Mucosa of descending colon (tissue), 3 donors: ENCODE measurements around the gene MYH14. TPM values are rescaled to one million over a fixed set of nuclear protein-coding genes. Genes with fewer than 3 reads are reported as not detected.
A peak's percentile ranks its signal among the peaks of the same experiment; 100 is the strongest.

Experiments
- ATAC-seq: fragments of 200-7000 bp; cut with Tn5 transposase; one replicate; pipeline ENCODE4 v1.9.1; 2020; ENCODE audit warnings: mild to moderate bottlenecking, moderate library complexity
- DNase-seq, 3 donors: peaks; one replicate each; pipeline ENCODE4 v3.0.0-alpha.2; 2020
- H3K36me3 ChIP-seq: fragments of 200-600 bp; one replicate; pipeline ENCODE4 v1.8.0; 2021; ENCODE audit warnings: low read depth, mild to moderate bottlenecking
- H3K4me1 ChIP-seq: fragments of 200-600 bp; one replicate; pipeline ENCODE4 v1.8.0; 2021; ENCODE audit warnings: low read depth, mild to moderate bottlenecking
- H3K4me3 ChIP-seq: fragments of 200-600 bp; one replicate; pipeline ENCODE4 v1.8.0; 2021; ENCODE audit warnings: mild to moderate bottlenecking
- H3K9me3 ChIP-seq: fragments of 200-600 bp; one replicate; pipeline ENCODE4 v1.8.0; 2021; ENCODE audit warnings: mild to moderate bottlenecking
- CTCF ChIP-seq: fragments of 200-600 bp; IDR thresholded peaks from one replicate; pipeline ENCODE4 v1.8.0; 2022; ENCODE audit warnings: antibody characterized with exemption, mild to moderate bottlenecking
- intact Hi-C, 2 donors: fragments of 100-400 bp; cut with DNase I in 1 of 2; cut with micrococcal nuclease in 1 of 2; formaldehyde crosslinking; loops; one replicate each; pipeline versions ENCODE4 v1.11.0 to v1.11.1; 2022; cut with DNase I, micrococcal nuclease
- long read RNA-seq, 2 donors: library from polyadenylated mRNA; unstranded; transcript quantifications; one replicate each; pipeline ENCODE4 v2.0.0, GENCODE V29; 2019 to 2021
- total RNA-seq, 3 donors: library from RNA; stranded (reverse); fragmentation: NEBNext Ultra II Directional in 2 of 3; extraction: Animal tissue kit (Norgen Biotek cat#: 25700) in 2 of 3; gene quantifications; one replicate each; pipeline versions ENCODE4 v1.2.1 to v1.2.4, GENCODE V29; 2021 to 2023
- donor health status: DM: no; HTN: no; CAD: no; lungs with moderate emphysema.
- donor health status: DM: no; HTN: no; CAD: no.
- donor health status: DM: no; HTN: yes; CAD: no.

Gene MYH14
- 100 to 1,000 TPM; 268 to 606 (median 586) TPM for total RNA-seq
- long read RNA-seq, donor 1, full-length matches to known transcripts: 35 of 226 reads
- long read RNA-seq, donor 1, partial matches to known transcripts: 169 of 226 reads
- long read RNA-seq, donor 1, other reads (novel, unspliced or antisense): 22 of 226 reads
- long read RNA-seq, donor 2, transcript MYH14-207 (1 exons, 2,225 nt): major isoform, 5 of 37 reads
- long read RNA-seq, donor 2, partial matches to known transcripts: 23 of 37 reads
- long read RNA-seq, donor 2, other reads (novel, unspliced or antisense): 9 of 37 reads

- Histone ChIP-seq H3K4me1 (peaks cover 23% of the 10 kb centered on the region), H3K4me3 (peak within 1 kb of the TSS; percentile 22), H3K9me3 (no peaks in the 10 kb centered on the region), H3K36me3 (no peaks in the 10 kb centered on the region)
- intact Hi-C loops: no loop called here
- DNase-seq (peak; percentile 90 to 96 (median 92)), ATAC-seq (peak; percentile 71)
- no peak for TF ChIP-seq CTCF
These were observed at the start of gene MYH14 for GRCh38 chr19:50203281-50204080. TSS of gene MYH14 (plus strand) at chr19:50203622. CDS start at chr19:50210366, 6,744 bp downstream.

- Histone ChIP-seq H3K9me3 (peaks cover 4% of the 10 kb centered on the region), H3K4me3 (no peak overlapping the region), H3K36me3 (no peaks in the 10 kb centered on the region), H3K4me1 (no peaks in the 10 kb centered on the region)
- DNase-seq (no peak), ATAC-seq (no peak)
- intact Hi-C loops: no loop called here
- no peak for TF ChIP-seq CTCF
These were observed 48.9 kb upstream of the MYH14 start for GRCh38 chr19:50154529-50154928.

- H3K36me3 ChIP-seq: no peaks in the 10 kb centered on the region
- no peak for DNase-seq
- H3K4me1 ChIP-seq: no peaks in the 10 kb centered on the region
- no peak for ATAC-seq
- intact Hi-C loops: no loop called here
- H3K9me3 ChIP-seq: peaks cover 4% of the 10 kb centered on the region
- no peak overlapping the region for H3K4me3 ChIP-seq
- TF ChIP-seq CTCF: no peak
These were observed 47.8 kb upstream of the MYH14 start for GRCh38 chr19:50155520-50156109.

- H3K4me1 ChIP-seq: no peaks in the 10 kb centered on the region
- no peak overlapping the region for H3K4me3 ChIP-seq
- TF ChIP-seq CTCF: no peak
- peaks cover 4% of the 10 kb centered on the region for H3K9me3 ChIP-seq
- ATAC-seq (no peak), DNase-seq (no peak)
- intact Hi-C loops: no loop called here
- H3K36me3 ChIP-seq: no peaks in the 10 kb centered on the region
These were observed 44.8 kb upstream of the MYH14 start for GRCh38 chr19:50158577-50158976.

- intact Hi-C loops: no loop called here
- no peak for DNase-seq
- no peak for ATAC-seq
- no peaks in the 10 kb centered on the region for H3K36me3 ChIP-seq
- no peak for TF ChIP-seq CTCF
- no peaks in the 10 kb centered on the region for H3K4me1 ChIP-seq
- H3K9me3 ChIP-seq: peaks cover 4% of the 10 kb centered on the region
- H3K4me3 ChIP-seq: no peak overlapping the region
These were observed 44.3 kb upstream of the MYH14 start for GRCh38 chr19:50159078-50159477.
